ENCODE results near the gene MED16.

- TF ChIP-seq POLR2A (IDR thresholded peaks at IDR 0.05) (no peak), CTCF (IDR thresholded peaks at IDR 0.05) (no peak), EP300 (IDR thresholded peaks at IDR 0.05) (no peak)
Measured at GRCh38 chr19:863315-863620, 29.7 kb downstream of the MED16 start.
